ENCODE data around the gene AOPEP.
"Not testable (repeated sequence)": the region's sequence is repeated elsewhere in the genome, so short reads cannot be mapped to it uniquely, and the experiment has no call there.

AOPEP gene

GRCh38 chr9:95012902-95013301 is 286.4 kb downstream of the AOPEP start:
- no peak for DNase-seq (ENCODE audit: insufficient read length, low spot score)
- FAIRE-seq = no peak
- no peak for TF ChIP-seq CTCF (IDR thresholded peaks at IDR 0.05; ENCODE audit: insufficient read depth, missing control alignments)

- no peak for DNase-seq (ENCODE audit: insufficient read length, low spot score)
- TF ChIP-seq CTCF (IDR thresholded peaks at IDR 0.05; ENCODE audit: insufficient read depth, missing control alignments) = no peak
- FAIRE-seq = no peak
Measured at GRCh38 chr9:95014917-95015316, 288.4 kb downstream of the AOPEP start.

- TF ChIP-seq CTCF (IDR thresholded peaks at IDR 0.05; ENCODE audit: insufficient read depth, missing control alignments) = no peak
- no peak for FAIRE-seq
- DNase-seq (ENCODE audit: insufficient read length, low spot score) = no peak
Measured at GRCh38 chr9:95015569-95015968, 289.1 kb downstream of the AOPEP start.

GRCh38 chr9:95017062-95017461 is 290.6 kb downstream of the AOPEP start:
- no peak for DNase-seq (ENCODE audit: insufficient read length, low spot score)
- no peak for FAIRE-seq

GRCh38 chr9:95017661-95018060 is 291.2 kb downstream of the AOPEP start:
- FAIRE-seq = no peak
- TF ChIP-seq CTCF (IDR thresholded peaks at IDR 0.05; ENCODE audit: insufficient read depth, missing control alignments) = no peak
- no peak for DNase-seq (ENCODE audit: insufficient read length, low spot score)

More at GRCh38 chr9:95017062-95017461, 290.6 kb downstream of the AOPEP start:
- TF ChIP-seq CTCF (IDR thresholded peaks at IDR 0.05; ENCODE audit: insufficient read depth, missing control alignments) = no peak

GRCh38 chr9:95018099-95018936 is 291.8 kb downstream of the AOPEP start:
- FAIRE-seq (no peak), DNase-seq (ENCODE audit: insufficient read length, low spot score) (no peak)
- TF ChIP-seq CTCF (IDR thresholded peaks at IDR 0.05; ENCODE audit: insufficient read depth, missing control alignments) = no peak

GRCh38 chr9:95020644-95021043 is 294.1 kb downstream of the AOPEP start:
- DNase-seq (ENCODE audit: insufficient read length, low spot score); FAIRE-seq: not testable (repeated sequence)

Measured in D721Med (cell line).